GM10266 (cell line): ENCODE data around the gene ERRFI1.
"Not testable (repeated sequence)": the region's sequence is repeated elsewhere in the genome, so short reads cannot be mapped to it uniquely, and the experiment has no call there.

ENCODE experiments used
- DNase-seq: peaks from one replicate; pipeline ENCODE4 v3.0.0; 2012; ENCODE audit errors: extremely low spot score
- CTCF ChIP-seq: IDR thresholded peaks from 2 replicates; pipeline ENCODE4 v1.5.1; 2012; ENCODE audit warnings: mild to moderate bottlenecking, low read depth; ENCODE audit not compliant: control insufficient read depth, insufficient read depth; ENCODE audit errors: missing control alignments

ERRFI1 gene

GRCh38 chr1:7972285-7972684 lies 53.8 kb downstream of the ERRFI1 start:
- TF ChIP-seq CTCF: no peak
- no peak for DNase-seq

- no peak for DNase-seq
- no peak for TF ChIP-seq CTCF
Measured at GRCh38 chr1:7971024-7971423, 55.1 kb downstream of the ERRFI1 start.

GRCh38 chr1:7970246-7970645 lies 55.9 kb downstream of the ERRFI1 start:
- DNase-seq: no peak
- TF ChIP-seq CTCF: no peak

- no peak for TF ChIP-seq CTCF
- DNase-seq: no peak
Measured at GRCh38 chr1:7967651-7968050, 58.5 kb downstream of the ERRFI1 start.

GRCh38 chr1:7967196-7967595 lies 58.9 kb downstream of the ERRFI1 start:
- TF ChIP-seq CTCF: no peak
- no peak for DNase-seq

GRCh38 chr1:7964476-7964875 lies 61.6 kb downstream of the ERRFI1 start:
- DNase-seq: no peak
- no peak for TF ChIP-seq CTCF

GRCh38 chr1:7963841-7964240 lies 62.3 kb downstream of the ERRFI1 start:
- not testable (repeated sequence) for DNase-seq

GRCh38 chr1:7963378-7963730 lies 62.8 kb downstream of the ERRFI1 start:
- DNase-seq: not testable (repeated sequence)
